Testis (tissue), 3 donors: ENCODE data around the gene SHC2. TPM values are rescaled to one million over a fixed set of nuclear protein-coding genes. Genes with fewer than 3 reads are reported as not detected.

ENCODE experiments used
- DNase-seq: peaks from one replicate; pipeline ENCODE4 v3.0.0-alpha.2; 2019
- H3K27ac ChIP-seq, 2 donors: fragments of 200-600 bp; sonication (generic); one replicate each; pipeline ENCODE4 v1.5.1; 2019
- H3K27me3 ChIP-seq: fragments of 200-600 bp; sonication (generic); one replicate; pipeline ENCODE4 v1.5.1; 2019
- H3K36me3 ChIP-seq: fragments of 200-600 bp; sonication (generic); one replicate; pipeline ENCODE4 v1.5.1; 2017; ENCODE audit warnings: low read depth; ENCODE audit errors: missing control alignments
- H3K4me1 ChIP-seq: fragments of 200-600 bp; sonication (generic); one replicate; pipeline ENCODE4 v1.5.1; 2019
- H3K4me3 ChIP-seq, 2 donors: fragments of 200-600 bp; sonication (generic); one replicate each; pipeline ENCODE4 v1.5.1; 2017 to 2019
- H3K9me3 ChIP-seq: fragments of 200-600 bp; sonication (generic); one replicate; pipeline ENCODE4 v1.5.1; 2017
- POLR2A ChIP-seq: fragments of 450-650 bp; IDR thresholded peaks from one replicate; pipeline ENCODE4 v1.6.1; 2017; ENCODE audit warnings: antibody characterized with exemption, mild to moderate bottlenecking, moderate library complexity
- WGBS, 2 donors: methylation state at CpG; one replicate each; pipeline ENCODE4 v1.1.5; 2018; 5-methylcytosine and 5-hydroxymethylcytosine counted together
- intact Hi-C: fragments of 100-400 bp; cut with DNase I; formaldehyde crosslinking; loops from one replicate; pipeline ENCODE4 v1.15.1; 2023; ENCODE audit warnings: low total_unique reads
- polyA plus RNA-seq: library from polyadenylated mRNA; stranded (reverse); fragments of 350-450 nt; fragmentation: Illumina TruSeq; extraction: RNeasy Lipid Tissue Mini Kit (QIAGEN cat#74804); gene quantifications from one replicate; pipeline ENCODE4 v1.2.3, GENCODE V29; 2014; ENCODE audit warnings: low read depth, low replicate concordance; ENCODE audit not compliant: insufficient read depth
- total RNA-seq, 2 donors: library from RNA; depleted of rRNA; stranded (reverse); fragments of >200 nt; gene quantifications; one replicate each; pipeline ENCODE4 v1.2.3, GENCODE V29; 2016
- TF ChIP-seq, protein P1 (sequence below), 3 experiments: fragments of 450-650 bp in 2 of 3; fragments of 200-600 bp in 1 of 3; sonication (generic) in 1 of 3; IDR thresholded peaks; one replicate each; pipeline ENCODE4 v1.5.1; 2016 to 2019; ENCODE audit warnings: antibody characterized with exemption in 3 of 3, mild to moderate bottlenecking in 2 of 3, moderate library complexity in 1 of 3

SHC2 gene
- total and polyA plus RNA-seq, 3 donors from 2014 or later, result 26.7 to 67.3 (median 57.8) TPM

DNA sequence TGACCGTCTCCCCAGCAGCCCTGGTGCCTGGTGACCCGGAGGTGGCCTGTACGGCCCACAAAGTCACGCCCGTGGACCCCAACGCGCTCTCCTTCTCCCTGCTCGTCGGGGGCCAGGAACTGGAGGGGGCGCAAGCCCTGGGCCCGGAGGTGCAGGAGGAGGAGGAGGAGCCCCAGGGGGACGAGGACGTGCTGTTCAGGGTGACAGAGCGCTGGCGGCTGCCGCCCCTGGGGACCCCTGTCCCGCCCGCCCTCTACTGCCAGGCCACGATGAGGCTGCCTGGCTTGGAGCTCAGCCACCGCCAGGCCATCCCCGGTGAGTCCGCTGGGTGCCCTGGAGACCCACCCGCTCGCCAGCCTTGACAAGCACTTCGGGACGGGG, 37.7 kb upstream of the SHC2 start:
- TF ChIP-seq, protein P1, sequence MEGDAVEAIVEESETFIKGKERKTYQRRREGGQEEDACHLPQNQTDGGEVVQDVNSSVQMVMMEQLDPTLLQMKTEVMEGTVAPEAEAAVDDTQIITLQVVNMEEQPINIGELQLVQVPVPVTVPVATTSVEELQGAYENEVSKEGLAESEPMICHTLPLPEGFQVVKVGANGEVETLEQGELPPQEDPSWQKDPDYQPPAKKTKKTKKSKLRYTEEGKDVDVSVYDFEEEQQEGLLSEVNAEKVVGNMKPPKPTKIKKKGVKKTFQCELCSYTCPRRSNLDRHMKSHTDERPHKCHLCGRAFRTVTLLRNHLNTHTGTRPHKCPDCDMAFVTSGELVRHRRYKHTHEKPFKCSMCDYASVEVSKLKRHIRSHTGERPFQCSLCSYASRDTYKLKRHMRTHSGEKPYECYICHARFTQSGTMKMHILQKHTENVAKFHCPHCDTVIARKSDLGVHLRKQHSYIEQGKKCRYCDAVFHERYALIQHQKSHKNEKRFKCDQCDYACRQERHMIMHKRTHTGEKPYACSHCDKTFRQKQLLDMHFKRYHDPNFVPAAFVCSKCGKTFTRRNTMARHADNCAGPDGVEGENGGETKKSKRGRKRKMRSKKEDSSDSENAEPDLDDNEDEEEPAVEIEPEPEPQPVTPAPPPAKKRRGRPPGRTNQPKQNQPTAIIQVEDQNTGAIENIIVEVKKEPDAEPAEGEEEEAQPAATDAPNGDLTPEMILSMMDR (IDR thresholded peaks at IDR 0.05), result no peak
- no peak for TF ChIP-seq POLR2A
- peaks cover 12% of the 10 kb centered on the region for H3K4me1 ChIP-seq
- WGBS, 2 donors, result 2 to 4% methylated on average over 10 to 24 of the region's 26 CpGs
- H3K4me3 ChIP-seq, result no peak overlapping the region
- no peak for DNase-seq
- H3K9me3 ChIP-seq, result no peaks in the 10 kb centered on the region
- H3K27ac ChIP-seq, result no peak overlapping the region
- no peaks in the 10 kb centered on the region for H3K36me3 ChIP-seq
- H3K27me3 ChIP-seq, result no peaks in the 10 kb centered on the region
- intact Hi-C loops, result no loop called here

DNA sequence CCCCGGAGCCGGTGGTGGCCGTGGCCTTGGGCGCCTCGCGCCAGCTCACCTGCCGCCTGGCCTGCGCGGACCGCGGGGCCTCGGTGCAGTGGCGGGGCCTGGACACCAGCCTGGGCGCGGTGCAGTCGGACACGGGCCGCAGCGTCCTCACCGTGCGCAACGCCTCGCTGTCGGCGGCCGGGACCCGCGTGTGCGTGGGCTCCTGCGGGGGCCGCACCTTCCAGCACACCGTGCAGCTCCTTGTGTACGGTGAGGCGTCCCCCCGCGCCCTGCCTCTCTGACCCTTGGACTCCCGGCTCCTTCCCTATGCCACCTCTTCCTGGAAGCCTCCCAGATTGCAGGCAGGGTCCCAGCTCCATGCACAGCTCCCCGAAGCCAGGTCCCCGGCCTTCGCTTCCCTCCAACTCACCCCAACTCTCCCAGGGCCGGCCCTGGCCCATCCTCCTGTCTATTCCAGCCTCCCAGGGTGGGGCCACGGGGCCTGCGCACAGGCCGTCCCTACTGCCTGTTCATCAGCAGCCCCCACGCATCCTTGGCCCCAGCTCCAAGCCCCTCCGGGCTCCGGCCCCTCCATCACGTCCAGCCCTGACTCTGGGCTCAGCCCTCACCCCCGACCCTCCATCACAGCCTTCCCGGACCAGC, 37.2 kb upstream of the SHC2 start:
- Histone ChIP-seq H3K27me3 (no peaks in the 10 kb centered on the region), H3K9me3 (no peaks in the 10 kb centered on the region), H3K4me3 (peak overlapping the region in 1 of 2 donors; percentile 5), H3K27ac (no peak overlapping the region), H3K4me1 (peaks cover 12% of the 10 kb centered on the region), H3K36me3 (no peaks in the 10 kb centered on the region)
- WGBS, 2 donors, result 4% methylated on average over 14 to 42 of the region's 50 CpGs
- TF ChIP-seq, protein P1 (IDR thresholded peaks at IDR 0.05), result no peak
- no peak for TF ChIP-seq POLR2A
- intact Hi-C loops, result no loop called here
- no peak for DNase-seq

DNA sequence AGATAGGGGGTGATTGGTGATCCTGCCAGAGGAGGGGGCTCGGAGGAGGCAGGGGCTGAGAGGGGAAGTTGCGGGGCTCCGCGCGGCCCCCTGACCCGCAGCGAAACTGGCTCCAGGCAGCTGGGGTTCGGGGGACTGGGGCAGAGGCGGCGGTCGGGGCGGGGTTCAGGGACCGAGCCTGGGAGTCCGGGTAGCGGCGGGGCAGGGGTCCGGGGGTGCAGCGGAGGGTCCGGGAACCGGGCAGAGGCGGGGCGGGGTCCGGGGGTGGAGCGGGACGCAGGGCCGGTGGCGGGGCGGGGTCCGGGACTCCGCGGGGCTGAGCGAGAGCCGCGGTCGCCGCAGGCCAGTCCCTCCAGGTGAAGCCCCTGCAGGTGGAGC, 36.6 kb upstream of the SHC2 start:
- Histone ChIP-seq H3K4me1 (peaks cover 12% of the 10 kb centered on the region), H3K4me3 (peak overlapping the region in 1 of 2 donors; percentile 5), H3K9me3 (no peaks in the 10 kb centered on the region), H3K27me3 (no peaks in the 10 kb centered on the region), H3K36me3 (no peaks in the 10 kb centered on the region), H3K27ac (no peak overlapping the region)
- WGBS, 2 donors, result 1 to 2% methylated on average over 16 to 28 of the region's 36 CpGs
- no peak for DNase-seq
- intact Hi-C loops, result no loop called here
- TF ChIP-seq, protein P1 (IDR thresholded peaks at IDR 0.05), result no peak
- TF ChIP-seq POLR2A, result no peak

DNA sequence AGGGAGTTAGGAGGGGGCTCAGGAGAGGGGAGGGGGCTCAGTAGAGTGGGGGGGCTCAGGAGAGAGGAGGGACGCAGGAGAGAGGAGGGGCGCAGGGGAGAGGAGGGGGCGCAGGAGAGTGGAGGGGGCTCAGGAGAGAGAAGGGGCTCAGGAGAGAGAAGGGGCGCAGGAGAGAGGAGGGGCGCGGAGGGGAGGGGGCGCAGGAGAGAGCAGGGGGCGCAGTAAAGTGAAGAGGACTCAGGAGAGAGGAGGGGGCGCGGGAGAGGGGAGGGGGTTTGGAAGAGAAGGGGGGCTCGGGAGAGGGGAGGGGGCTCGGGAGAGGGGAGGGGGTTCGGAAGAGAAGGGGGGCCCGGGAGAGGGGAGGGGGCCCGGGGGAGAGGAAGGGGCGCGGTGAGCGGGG, 36.2 kb upstream of the SHC2 start:
- intact Hi-C loops, result no loop called here
- 6 to 8% methylated on average over 3 to 8 of the region's 18 CpGs for WGBS, 2 donors
- Histone ChIP-seq H3K4me1 (peaks cover 12% of the 10 kb centered on the region), H3K27ac (no peak overlapping the region), H3K4me3 (no peak overlapping the region), H3K27me3 (no peaks in the 10 kb centered on the region), H3K36me3 (no peaks in the 10 kb centered on the region), H3K9me3 (no peaks in the 10 kb centered on the region)
- no peak for DNase-seq
- TF ChIP-seq POLR2A, result no peak
- TF ChIP-seq, protein P1 (IDR thresholded peaks at IDR 0.05), result no peak

DNA sequence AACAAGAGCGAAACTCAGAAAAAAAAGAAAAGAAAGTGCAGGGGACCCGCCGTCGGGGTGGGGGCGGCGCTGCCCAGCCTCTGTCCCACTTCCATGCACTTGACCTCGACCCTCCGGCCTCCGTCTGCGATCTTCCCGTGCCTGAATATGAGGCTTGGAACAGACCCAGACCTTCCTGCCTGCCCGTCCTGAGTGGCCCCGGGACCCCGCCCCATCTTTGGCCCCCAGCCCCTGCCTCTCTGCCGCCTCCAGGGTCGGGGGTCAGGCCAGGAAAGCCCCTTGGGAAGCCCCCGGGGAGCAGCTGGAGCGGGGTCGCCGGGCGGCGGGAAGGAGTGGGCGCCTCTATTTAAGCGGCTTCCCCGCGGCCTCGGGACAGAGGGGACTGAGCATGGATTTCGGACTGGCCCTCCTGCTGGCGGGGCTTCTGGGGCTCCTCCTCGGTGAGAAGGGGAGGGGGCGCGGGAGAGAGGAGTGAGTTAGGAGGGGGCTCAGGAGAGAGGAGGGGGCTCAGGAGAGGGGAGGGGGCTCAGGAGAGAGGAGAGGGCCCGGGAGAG, 35.4 kb upstream of the SHC2 start, which contains the start of gene MADCAM1:
Gene MADCAM1, plus strand, starts transcription at position 375 of the 554 bp plus-strand sequence. Its CDS starts 14 bp downstream, at position 389.
- TF ChIP-seq POLR2A, result no peak
- TF ChIP-seq, protein P1 (IDR thresholded peaks at IDR 0.05), result no peak
- Histone ChIP-seq H3K4me1 (peaks cover 12% of the 10 kb centered on the region), H3K9me3 (no peaks in the 10 kb centered on the region), H3K27ac (no peak within 1 kb of the TSS), H3K27me3 (no peaks in the 10 kb centered on the region), H3K36me3 (no peaks in the 10 kb centered on the region), H3K4me3 (no peak within 1 kb of the TSS)
- intact Hi-C loops, result no loop called here
- no peak for DNase-seq
- 2 to 5% methylated on average over 25 to 30 of the region's 33 CpGs for WGBS, 2 donors
